GM12878 (cell line): ENCODE measurements around the gene MIF. TPM values are rescaled to one million over a fixed set of nuclear protein-coding genes. Genes with fewer than 3 reads are reported as not detected.

Experiments used
- ATAC-seq: fragments of 200-7000 bp; cut with Tn5 transposase; 3 replicates; pipeline ENCODE4 v1.9.1; 2020; ENCODE audit warnings: mild to moderate bottlenecking, moderate library complexity
- BruUV-seq: library from RNA; stranded (reverse); fragments of 400-500 nt; replicated peaks from 2 replicates; lab custom pipeline; 2021; lab: Mats Ljungman, UMichigan
- CTCF ChIA-PET: fragments of 300-600 bp; sonication (Branson Sonifier 250); formaldehyde crosslinking; extraction: SDS; loops from one replicate; lab custom pipeline; 2021; ENCODE audit warnings: inconsistent platforms; lab: Yijun Ruan, JAX
- POLR2A ChIA-PET: fragments of 350-600 bp; formaldehyde crosslinking; extraction: SDS; loops from one replicate; lab custom pipeline; 2021; ENCODE audit warnings: inconsistent platforms; lab: Charles Lee
- RAD21 ChIA-PET: fragments of 300-600 bp; sonication (Branson Sonifier 250); formaldehyde crosslinking; loops from one replicate; lab custom pipeline; 2023; ENCODE audit warnings: antibody characterized with exemption; ENCODE audit not compliant: unreplicated experiment; lab: Charles Lee
- SMC1A ChIA-PET: fragments of 300-600 bp; sonication (Branson Sonifier 250); formaldehyde crosslinking; loops from one replicate; lab custom pipeline; 2023; ENCODE audit not compliant: unreplicated experiment, uncharacterized antibody; lab: Charles Lee
- DNase-seq: peaks from one replicate; pipeline ENCODE4 v3.0.0-alpha.2; 2011; ENCODE audit warnings: low read depth, low spot score
- FAIRE-seq: peaks from 3 replicates; lab custom pipeline; 2011; peaks lifted over from hg19 to GRCh38; lab: Jason Lieb, UNC
- H2AFZ ChIP-seq: 2 replicates; pipeline ENCODE4 v1.6.0; 2011; ENCODE audit warnings: low read depth, low read length, control low read depth; ENCODE audit not compliant: control insufficient read depth
- H3K27ac ChIP-seq: 2 replicates; pipeline ENCODE4 v1.5.1; 2011; ENCODE audit warnings: control low read depth; ENCODE audit not compliant: control insufficient read depth, insufficient read depth
- H3K27me3 ChIP-seq, 2 experiments: replicated peaks in 1 of 2; 2 replicates each; pipeline versions ENCODE4 v1.6.0 to v1.6.1; 2011; ENCODE audit warnings: low read length in 1 of 2; ENCODE audit not compliant: control insufficient read depth in 2 of 2, insufficient read depth in 2 of 2
- H3K36me3 ChIP-seq, 2 experiments: 2 replicates each; pipeline ENCODE4 v1.5.1; 2011; ENCODE audit warnings: low read length in 1 of 2; ENCODE audit not compliant: control insufficient read depth in 2 of 2, insufficient read depth in 2 of 2
- H3K4me1 ChIP-seq: 2 replicates; pipeline ENCODE4 v1.6.1; 2011; ENCODE audit warnings: mild to moderate bottlenecking, low read length, moderate library complexity, mixed read lengths; ENCODE audit not compliant: control insufficient read depth, insufficient read depth
- H3K4me2 ChIP-seq: 2 replicates; pipeline ENCODE4 v1.6.0; 2011; ENCODE audit warnings: control low read depth; ENCODE audit not compliant: control insufficient read depth, insufficient read depth
- H3K4me3 ChIP-seq: fragments of 200-600 bp; sonication (generic); 2 replicates; pipeline ENCODE4 v1.5.1; 2016
- H3K79me2 ChIP-seq: 2 replicates; pipeline ENCODE4 v1.6.0; 2011; ENCODE audit warnings: low read length; ENCODE audit not compliant: control insufficient read depth, insufficient read depth
- H3K9ac ChIP-seq: 2 replicates; pipeline ENCODE4 v1.8.0; 2011; ENCODE audit warnings: low read length, control low read depth, mixed read lengths; ENCODE audit not compliant: control insufficient read depth, insufficient read depth
- H3K9me3 ChIP-seq: replicated peaks from 3 replicates; pipeline ENCODE4 v1.5.1; 2011; ENCODE audit warnings: mild to moderate bottlenecking, low read length; ENCODE audit not compliant: control insufficient read depth, insufficient read depth
- H4K20me1 ChIP-seq: 2 replicates; pipeline ENCODE4 v1.6.0; 2011; ENCODE audit not compliant: control insufficient read depth, insufficient read depth
- ETV6 ChIP-seq, 2 experiments: fragments of 450-650 bp in 1 of 2; IDR thresholded peaks in 1 of 2; conservative IDR thresholded peaks in 1 of 2; 2 replicates each; pipeline ENCODE4 v1.6.1; 2014; ENCODE audit warnings: antibody characterized with exemption in 1 of 2, borderline replicate concordance in 1 of 2, low read depth in 1 of 2, mild to moderate bottlenecking in 1 of 2, moderate library complexity in 1 of 2
- POLR2A ChIP-seq: IDR thresholded peaks from 2 replicates; pipeline ENCODE4 v1.6.1; 2011; ENCODE audit warnings: low read depth, mild to moderate bottlenecking, low read length
- RB1 ChIP-seq: fragments of 450-650 bp; formaldehyde crosslinking; IDR thresholded peaks from 2 replicates; pipeline ENCODE4 v1.6.1; 2017; ENCODE audit warnings: mild to moderate bottlenecking, borderline replicate concordance
- WGBS: methylation state at CpG from one replicate; pipeline ENCODE4 v1.1.6; 2016; ENCODE audit warnings: low lambda C conversion rate; ENCODE audit not compliant: insufficient replicate concordance, insufficient coverage; ENCODE audit errors: missing lambda C conversion rate; 5-methylcytosine and 5-hydroxymethylcytosine counted together
- in situ Hi-C: fragments of 300-500 bp; cut with MboI; formaldehyde crosslinking; loops from 9 replicates; pipeline ENCODE4 v1.14.3; 2018; ENCODE audit warnings: mixed read lengths
- intact Hi-C: fragments of 100-400 bp; cut with micrococcal nuclease; formaldehyde crosslinking; loops from one replicate; pipeline ENCODE4 v1.14.2; 2022; ENCODE audit not compliant: unreplicated experiment
- polyA plus RNA-seq, 11 experiments: library from polyadenylated mRNA; depleted of rRNA in 4 of 11; unstranded in 6 of 11; stranded (reverse) in 5 of 11; fragments of >200 nt; fragmentation: Nextera tagmentation in 4 of 11; fragmentation: Illumina TruSeq in 1 of 11; extraction: Ambion mirVana in 4 of 11; extraction: Trizol in 1 of 11; gene quantifications; 1 replicate in 1 of 11; 2 replicates in 10 of 11; pipeline versions ENCODE4 v1.2.1 to v1.2.3, GENCODE V29; 2011 to 2016; ENCODE audit warnings: inconsistent platforms in 2 of 11, missing spikeins in 2 of 11, low read depth in 1 of 11
- total RNA-seq, 4 experiments: library from RNA; depleted of rRNA in 3 of 4; stranded (reverse); fragments of >200 nt in 3 of 4; fragmentation: Illumina TruSeq in 1 of 4; extraction: Trizol in 1 of 4; gene quantifications; 2 replicates each; pipeline versions ENCODE4 v1.2.1 to v1.2.3, GENCODE V29; 2013 to 2021

Gene MIF
- total and polyA plus RNA-seq, 10 of the 15 experiments (the other 5 are each of a cell fraction or from before 2014, with no cell fraction given), result 37.7 to 2,972 (median 766) TPM

- 76% methylated on average over 5 of the region's 5 CpGs for WGBS
- ChIA-PET POLR2A (interaction anchor here (0.6 kb wide), 1 partner anchor 825 kb away, joined by 4 read pairs; no protein-coding TSS in a partner anchor), SMC1A (no interaction called here), CTCF (interaction anchor here (0.6 kb wide), 1 partner anchor 195 kb away, joined by 3 read pairs; no protein-coding TSS in a partner anchor), RAD21 (interaction anchor here (1.3 kb wide), 1 partner anchor 32 kb away, joined by 3 read pairs; the partner anchor contains the start of gene SLC2A11)
- Histone ChIP-seq H3K36me3 (no peaks in the 10 kb centered on the region), H2AFZ (no peak overlapping the region), H3K27ac (no peak overlapping the region), H4K20me1 (no peaks in the 10 kb centered on the region), H3K4me3 (no peak overlapping the region), H3K79me2 (peaks cover 10% of the 10 kb centered on the region), H3K4me1 (peaks cover 7% of the 10 kb centered on the region), H3K27me3 (no peaks in the 10 kb centered on the region), H3K9ac (no peak overlapping the region), H3K9me3 (no peaks in the 10 kb centered on the region), H3K4me2 (no peak overlapping the region)
- FAIRE-seq, result no peak
- in situ Hi-C loops (no loop called here), intact Hi-C loops (no loop called here)
- BruUV-seq, result no TSS peak
- no peak for ATAC-seq
- no peak for DNase-seq
- TF ChIP-seq ETV6 (conservative IDR thresholded peaks at IDR 0.05 in 1 of 2, IDR thresholded peaks at IDR 0.05 in 1 of 2; ENCODE audit: borderline replicate concordance in 1 of 2, low read depth in 1 of 2), result no peak
Measured at GRCh38 chr22:23889620-23890019, 4.6 kb upstream of the MIF start.

DNA sequence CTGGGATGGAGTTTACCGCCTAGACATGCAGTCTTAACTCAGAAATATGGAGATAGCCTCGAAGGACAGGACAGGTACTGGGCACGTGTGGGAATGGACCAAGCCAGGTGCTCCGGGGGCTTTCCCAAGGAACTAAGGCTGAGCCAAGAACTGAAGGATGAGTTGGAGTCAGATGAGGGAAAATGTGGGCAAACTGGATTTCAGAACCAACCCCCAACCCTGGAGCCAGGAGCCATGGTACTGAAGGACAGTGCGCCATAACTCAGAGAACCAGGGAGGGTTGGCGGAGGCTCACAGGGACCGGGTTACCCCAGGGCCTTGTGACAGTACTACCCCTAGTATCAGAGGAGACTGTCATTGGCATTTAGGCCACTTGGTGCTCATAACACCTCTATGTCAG lies 2.5 kb upstream of the MIF start:
- Histone ChIP-seq H3K79me2 (peaks cover 30% of the 10 kb centered on the region), H3K36me3 (peaks cover 7 to 11% of the 10 kb centered on the region in 2 experiments), H4K20me1 (no peaks in the 10 kb centered on the region), H3K9ac (no peak overlapping the region), H3K4me3 (no peak overlapping the region), H3K27ac (no peak overlapping the region), H2AFZ (no peak overlapping the region), H3K4me2 (no peak overlapping the region)
- ATAC-seq (no peak), FAIRE-seq (no peak), DNase-seq (no peak)
- RAD21 ChIA-PET, result interaction anchor here (3.2 kb wide), 1 partner anchor 34 kb away, joined by 30 read pairs; the partner anchor contains the start of gene SLC2A11
- 91% methylated on average over 7 of the region's 7 CpGs for WGBS
- BruUV-seq, result no TSS peak
- in situ Hi-C loops (no loop called here), intact Hi-C loops (no loop called here)
- POLR2A ChIA-PET, result interaction anchor here (1.2 kb wide), 1 partner anchor 22 kb away, joined by 3 read pairs; no protein-coding TSS in a partner anchor
- TF ChIP-seq RB1 (no peak), POLR2A (peak; percentile 18; the same call in 1 of the 2 replicates)
- TF ChIP-seq, all 136 proteins: peak for 1
- H3K4me1 ChIP-seq, result peaks cover 12% of the 10 kb centered on the region
- no peaks in the 10 kb centered on the region for H3K9me3 ChIP-seq
- no peaks in the 10 kb centered on the region for H3K27me3 ChIP-seq
- ChIA-PET SMC1A (no interaction called here), CTCF (no interaction called here)
